Right atrium auricular region (tissue), 2 donors: ENCODE measurements around the gene MAPK4. TPM values are rescaled to one million over a fixed set of nuclear protein-coding genes. Genes with fewer than 3 reads are reported as not detected.

Source experiments
- DNase-seq: peaks from one replicate; pipeline ENCODE4 v3.0.0-alpha.2; 2019; ENCODE audit warnings: low spot score
- H3K27ac ChIP-seq, 2 donors: fragments of 200-600 bp; sonication (generic); 1 replicate in 1 of 2; 2 replicates in 1 of 2; pipeline ENCODE4 v1.5.1; 2016 to 2019
- H3K27me3 ChIP-seq, 2 donors: fragments of 200-600 bp; sonication (generic); one replicate each; pipeline versions ENCODE4 v1.5.1 to v1.6.0; 2017 to 2019
- H3K36me3 ChIP-seq: fragments of 200-600 bp; sonication (generic); one replicate; pipeline ENCODE4 v1.5.1; 2016
- H3K4me1 ChIP-seq, 2 donors: fragments of 200-600 bp; sonication (generic); one replicate each; pipeline versions ENCODE4 v1.5.1 to v1.6.0; 2017 to 2019
- H3K4me3 ChIP-seq, 2 donors: fragments of 200-600 bp; sonication (generic); 1 replicate in 1 of 2; 2 replicates in 1 of 2; pipeline ENCODE4 v1.5.1; 2017 to 2019; ENCODE audit warnings: mild to moderate bottlenecking in 1 of 2, moderate library complexity in 1 of 2
- H3K9me3 ChIP-seq, 2 donors: fragments of 200-600 bp; sonication (generic); one replicate each; pipeline ENCODE4 v1.5.1; 2019
- total RNA-seq, 2 donors: library from RNA; depleted of rRNA; stranded (reverse); fragments of >200 nt; gene quantifications; one replicate each; pipeline ENCODE4 v1.1.0, GENCODE V29; 2016
- TF ChIP-seq, protein P1 (sequence below), 2 donors: fragments of 200-600 bp; sonication (generic); IDR thresholded peaks; one replicate each; pipeline ENCODE4 v1.5.1; 2019; ENCODE audit warnings: antibody characterized with exemption in 2 of 2

The MAPK4 gene
- total RNA-seq, 2 donors from 2014 or later = 17.9 to 101 TPM

DNA sequence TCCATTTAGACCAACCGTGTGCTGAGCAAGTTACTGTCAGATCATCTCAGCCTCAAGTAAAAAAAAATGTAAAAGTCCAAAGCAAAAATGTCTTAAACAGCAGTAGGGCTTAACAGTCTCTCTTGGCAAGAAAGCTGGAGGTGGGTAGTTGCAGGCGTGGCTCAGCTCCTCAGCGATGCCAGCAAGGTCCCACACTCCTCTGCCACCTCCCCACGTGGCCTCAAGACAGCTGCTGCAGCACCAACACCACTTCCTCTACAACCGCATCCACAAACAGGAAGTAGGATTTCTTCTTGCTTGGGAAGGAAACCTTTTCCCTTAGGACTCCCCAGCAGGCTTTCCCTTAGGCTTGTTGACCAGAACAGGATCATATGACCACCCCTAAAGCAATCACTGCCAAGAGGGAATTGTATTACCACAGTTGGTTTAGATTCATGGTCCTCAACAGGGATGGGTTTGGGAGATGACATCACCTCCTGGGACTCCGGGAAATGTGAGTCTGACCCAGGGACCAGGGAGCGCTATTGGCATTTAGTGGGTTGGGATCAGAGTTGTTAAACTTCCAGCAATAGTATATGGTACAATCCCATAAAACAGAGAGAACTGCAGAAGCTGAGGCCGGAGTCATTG, 97.1 kb downstream of the MAPK4 start:
- no peaks in the 10 kb centered on the region for H3K36me3 ChIP-seq

DNA sequence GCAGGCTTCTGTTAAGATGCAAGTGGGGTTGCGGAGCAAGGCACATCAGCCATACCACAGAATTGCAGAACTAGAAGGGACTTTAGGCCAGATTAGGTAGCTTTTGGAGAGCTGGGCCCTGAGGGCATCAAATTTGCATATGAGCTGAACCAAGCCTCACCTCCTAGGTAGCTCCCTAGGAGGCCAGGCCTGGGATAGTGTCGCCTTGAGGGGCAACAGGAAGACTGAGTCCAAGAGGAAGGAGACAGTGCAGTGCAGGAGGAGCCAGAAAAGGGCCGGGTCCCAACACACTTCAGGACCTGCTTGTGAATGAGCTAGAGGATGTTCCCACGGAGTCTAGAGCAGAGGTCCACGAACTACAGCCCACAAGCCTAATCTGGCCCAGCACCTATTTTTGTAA, 98.7 kb downstream of the MAPK4 start:
- TF ChIP-seq, protein P1, sequence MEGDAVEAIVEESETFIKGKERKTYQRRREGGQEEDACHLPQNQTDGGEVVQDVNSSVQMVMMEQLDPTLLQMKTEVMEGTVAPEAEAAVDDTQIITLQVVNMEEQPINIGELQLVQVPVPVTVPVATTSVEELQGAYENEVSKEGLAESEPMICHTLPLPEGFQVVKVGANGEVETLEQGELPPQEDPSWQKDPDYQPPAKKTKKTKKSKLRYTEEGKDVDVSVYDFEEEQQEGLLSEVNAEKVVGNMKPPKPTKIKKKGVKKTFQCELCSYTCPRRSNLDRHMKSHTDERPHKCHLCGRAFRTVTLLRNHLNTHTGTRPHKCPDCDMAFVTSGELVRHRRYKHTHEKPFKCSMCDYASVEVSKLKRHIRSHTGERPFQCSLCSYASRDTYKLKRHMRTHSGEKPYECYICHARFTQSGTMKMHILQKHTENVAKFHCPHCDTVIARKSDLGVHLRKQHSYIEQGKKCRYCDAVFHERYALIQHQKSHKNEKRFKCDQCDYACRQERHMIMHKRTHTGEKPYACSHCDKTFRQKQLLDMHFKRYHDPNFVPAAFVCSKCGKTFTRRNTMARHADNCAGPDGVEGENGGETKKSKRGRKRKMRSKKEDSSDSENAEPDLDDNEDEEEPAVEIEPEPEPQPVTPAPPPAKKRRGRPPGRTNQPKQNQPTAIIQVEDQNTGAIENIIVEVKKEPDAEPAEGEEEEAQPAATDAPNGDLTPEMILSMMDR (IDR thresholded peaks at IDR 0.05) = no peak
- H3K27me3 ChIP-seq = no peaks in the 10 kb centered on the region
- peaks cover 0 to 53% of the 10 kb centered on the region in 2 donors for H3K4me1 ChIP-seq
- DNase-seq = no peak
- H3K4me3 ChIP-seq = no peak overlapping the region
- peak overlapping the region; percentile 78 to 90 for H3K27ac ChIP-seq
- H3K9me3 ChIP-seq = peaks cover 3 to 5% of the 10 kb centered on the region in 2 donors
- H3K36me3 ChIP-seq = no peaks in the 10 kb centered on the region

More for the DNA sequence above, 97.1 kb downstream of the MAPK4 start:
- no peak for DNase-seq
- Histone ChIP-seq H3K4me1 (peaks cover 0 to 52% of the 10 kb centered on the region in 2 donors), H3K27me3 (no peaks in the 10 kb centered on the region), H3K27ac (peak overlapping the region; percentile 82 to 90), H3K4me3 (no peak overlapping the region), H3K9me3 (peaks cover 2 to 3% of the 10 kb centered on the region in 2 donors)
- TF ChIP-seq, protein P1 (IDR thresholded peaks at IDR 0.05) = no peak

DNA sequence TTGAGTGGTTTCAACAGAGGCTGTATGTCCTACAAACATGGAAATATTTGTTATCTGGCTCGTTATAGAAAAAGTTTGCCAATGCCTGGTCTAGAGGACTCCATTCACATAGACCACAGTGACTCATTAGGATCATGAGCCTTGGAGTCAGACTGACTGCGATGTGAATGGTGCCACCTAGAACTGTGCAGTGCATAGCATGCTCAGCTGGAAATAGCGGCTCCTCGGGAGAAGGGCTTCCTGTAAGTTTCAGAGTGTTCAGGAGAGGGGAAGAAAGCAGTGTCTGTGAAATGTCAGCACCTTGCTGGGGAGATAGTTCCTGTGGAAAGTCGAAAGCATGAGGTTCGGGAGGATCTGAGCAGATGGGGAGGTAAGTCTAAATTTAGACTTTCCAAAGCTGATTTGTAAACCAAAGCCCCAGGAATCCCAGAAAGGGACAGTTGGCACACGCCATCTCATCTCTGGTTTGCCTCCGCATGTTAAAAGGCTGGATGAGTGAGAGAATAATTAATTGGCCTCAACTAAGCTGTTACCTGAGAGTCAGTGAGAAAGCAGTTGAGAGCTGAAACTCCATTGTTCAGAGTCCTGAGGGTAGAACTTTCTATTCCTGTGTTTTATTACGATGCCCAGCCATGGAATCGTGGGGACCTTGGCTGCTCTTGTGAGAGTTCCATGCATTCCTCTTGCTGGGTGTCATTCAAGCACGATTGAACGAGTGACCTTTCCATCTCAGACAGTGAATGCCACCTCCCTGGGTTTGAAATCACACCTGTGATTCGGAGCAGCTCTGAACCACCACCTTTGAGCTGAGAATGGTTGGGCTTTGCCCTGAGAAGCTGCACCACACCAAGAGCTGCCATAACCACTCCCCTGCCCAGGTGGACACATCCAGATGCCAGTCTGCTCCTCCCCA, 99.5 kb downstream of the MAPK4 start:
- peaks cover 0 to 46% of the 10 kb centered on the region in 2 donors for H3K4me1 ChIP-seq
- H3K27ac ChIP-seq = peak overlapping the region; percentile 78 to 90
- no peak for DNase-seq
- peak overlapping the region in 1 of 2 donors; percentile 6 for H3K4me3 ChIP-seq
- no peaks in the 10 kb centered on the region for H3K27me3 ChIP-seq
- H3K36me3 ChIP-seq = no peaks in the 10 kb centered on the region
- peaks cover 3 to 5% of the 10 kb centered on the region in 2 donors for H3K9me3 ChIP-seq
- TF ChIP-seq, protein P1 (IDR thresholded peaks at IDR 0.05) = peak in 1 of 2 donors; percentile 35

DNA sequence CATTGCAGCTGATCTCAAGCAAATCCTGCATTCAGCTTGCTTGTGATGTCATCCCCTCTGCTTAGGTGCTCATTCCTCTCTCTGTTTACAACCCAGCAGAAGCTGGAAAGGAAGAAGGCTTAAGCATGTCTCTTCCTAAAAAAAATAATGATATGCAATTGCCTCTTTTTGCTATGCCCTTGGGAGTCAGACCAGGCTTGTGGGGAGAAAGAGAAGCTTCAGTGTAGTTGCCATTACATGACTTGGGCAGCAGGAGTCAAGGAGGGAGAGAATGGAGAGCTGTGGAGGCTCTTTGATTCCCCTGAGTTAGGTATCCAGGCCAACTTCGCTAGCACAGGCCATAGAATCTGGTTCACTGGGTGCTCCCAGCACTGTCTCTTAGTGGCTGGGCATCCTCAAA, 101.1 kb downstream of the MAPK4 start:
- no peak overlapping the region for H3K4me3 ChIP-seq
- peaks cover 0 to 39% of the 10 kb centered on the region in 2 donors for H3K4me1 ChIP-seq
- H3K27me3 ChIP-seq = no peaks in the 10 kb centered on the region
- TF ChIP-seq, protein P1 (IDR thresholded peaks at IDR 0.05) = no peak
- no peak for DNase-seq
- H3K9me3 ChIP-seq = peaks cover 3 to 5% of the 10 kb centered on the region in 2 donors
- no peaks in the 10 kb centered on the region for H3K36me3 ChIP-seq
- no peak overlapping the region for H3K27ac ChIP-seq

DNA sequence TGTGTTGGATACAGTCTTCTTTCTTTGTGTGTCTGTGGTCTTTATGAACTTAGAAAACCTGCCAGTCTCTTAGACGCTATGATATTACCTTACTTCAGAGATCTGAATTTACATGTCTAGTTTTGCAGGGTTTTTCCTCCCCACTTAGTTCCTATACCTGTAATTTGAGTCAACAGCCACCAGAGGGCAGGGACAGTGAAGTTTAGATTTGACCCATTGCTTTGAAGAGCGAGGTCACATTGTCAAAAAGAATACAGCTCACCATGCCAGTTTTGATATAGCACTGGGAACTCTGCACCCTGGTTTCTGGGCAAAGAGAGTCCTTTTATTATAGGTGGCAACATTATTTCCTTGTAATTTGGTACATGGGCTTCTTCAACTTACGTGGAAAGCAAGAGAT, 102.3 kb downstream of the MAPK4 start:
- Histone ChIP-seq H3K4me1 (peaks cover 0 to 30% of the 10 kb centered on the region in 2 donors), H3K4me3 (no peak overlapping the region), H3K27ac (peak overlapping the region; percentile 16 to 69), H3K36me3 (no peaks in the 10 kb centered on the region), H3K27me3 (no peaks in the 10 kb centered on the region), H3K9me3 (peaks cover 3 to 5% of the 10 kb centered on the region in 2 donors)
- no peak for DNase-seq
- TF ChIP-seq, protein P1 (IDR thresholded peaks at IDR 0.05) = peak in 1 of 2 donors; percentile 26
